GM12878 (cell line): Measurements from ENCODE around the gene EGF.

Experiments used
- BMI1 ChIP-seq: fragments of 450-650 bp; IDR thresholded peaks from 2 replicates; pipeline ENCODE4 v1.6.1; 2016; ENCODE audit warnings: mild to moderate bottlenecking, moderate library complexity, borderline replicate concordance
- HDAC6 ChIP-seq: fragments of 200-600 bp; sonication (generic); IDR thresholded peaks from one replicate; pipeline ENCODE4 v1.8.0; 2017; ENCODE audit warnings: antibody characterized with exemption; ENCODE audit not compliant: unreplicated experiment
- MYC ChIP-seq: IDR thresholded peaks from 2 replicates; pipeline ENCODE4 v1.6.1; 2011; ENCODE audit warnings: mild to moderate bottlenecking, low read length, moderate library complexity, inconsistent platforms; ENCODE audit not compliant: insufficient read depth, insufficient replicate concordance, insufficient read length, severe bottlenecking
- NFIC ChIP-seq: IDR thresholded peaks from 2 replicates; pipeline ENCODE4 v1.6.1; 2012; ENCODE audit warnings: low read depth, mild to moderate bottlenecking, inconsistent platforms, low read length, moderate library complexity
- POLR2A ChIP-seq: IDR thresholded peaks from 2 replicates; pipeline ENCODE4 v1.6.1; 2011; ENCODE audit warnings: low read depth, mild to moderate bottlenecking, low read length
- RFX5 ChIP-seq: IDR thresholded peaks from 2 replicates; pipeline ENCODE4 v1.6.1; 2011; ENCODE audit warnings: low read depth, low read length, improper control_type of control experiment
- SIN3A ChIP-seq: IDR thresholded peaks from 2 replicates; pipeline ENCODE4 v1.6.1; 2012; ENCODE audit warnings: low read depth, low read length, improper control_type of control experiment
- ZNF274 ChIP-seq: IDR thresholded peaks from one replicate; pipeline ENCODE4 v1.8.0; 2011; ENCODE audit not compliant: insufficient read length, insufficient read depth
- TF ChIP-seq, protein P1 (sequence below), 3 experiments: IDR thresholded peaks in 2 of 3; conservative IDR thresholded peaks in 1 of 3; 2 replicates each; pipeline ENCODE4 v1.5.1; 2011; ENCODE audit warnings: low read depth in 3 of 3, low read length in 3 of 3, mild to moderate bottlenecking in 3 of 3, control low read depth in 2 of 3, moderate library complexity in 2 of 3, inconsistent platforms in 1 of 3, mixed read lengths in 1 of 3; ENCODE audit not compliant: control insufficient read depth in 2 of 3, insufficient read depth in 1 of 3; ENCODE audit errors: extremely low read depth in 1 of 3

DNA sequence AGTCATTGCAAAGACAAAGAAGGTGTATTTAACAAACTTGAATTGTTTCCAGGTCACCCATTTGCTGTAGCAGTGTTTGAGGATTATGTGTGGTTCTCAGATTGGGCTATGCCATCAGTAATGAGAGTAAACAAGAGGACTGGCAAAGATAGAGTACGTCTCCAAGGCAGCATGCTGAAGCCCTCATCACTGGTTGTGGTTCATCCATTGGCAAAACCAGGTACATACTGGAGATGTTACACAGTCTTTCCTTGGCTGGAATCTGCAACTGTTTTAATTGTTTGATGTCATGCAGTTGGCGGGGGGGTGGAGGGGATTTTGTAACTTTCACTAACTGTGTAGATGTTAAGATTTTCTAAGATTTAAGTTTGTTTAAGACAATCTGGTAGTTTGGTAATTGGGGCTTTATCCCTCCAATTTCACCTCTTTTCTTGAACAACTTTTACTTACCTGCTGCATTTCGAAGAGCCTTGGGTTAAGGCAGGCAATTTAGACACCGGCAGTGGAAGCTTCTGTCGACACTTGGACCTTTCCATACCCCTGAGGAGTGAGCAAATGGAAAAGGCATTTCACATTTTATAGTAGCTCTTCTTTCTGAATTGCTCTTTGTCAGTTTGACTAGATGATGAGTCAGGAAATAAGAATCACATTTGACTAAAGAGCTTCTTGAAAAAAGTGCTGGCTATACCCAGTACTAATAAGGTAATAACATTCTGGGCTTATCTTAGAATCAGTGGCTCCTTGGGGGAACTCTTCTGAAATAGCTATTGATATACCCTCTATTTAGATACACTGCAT lies 67.4 kb downstream of the EGF start:
- TF ChIP-seq HDAC6: no peak
- no peak for TF ChIP-seq NFIC
- no peak for TF ChIP-seq RFX5
- TF ChIP-seq, protein P1, sequence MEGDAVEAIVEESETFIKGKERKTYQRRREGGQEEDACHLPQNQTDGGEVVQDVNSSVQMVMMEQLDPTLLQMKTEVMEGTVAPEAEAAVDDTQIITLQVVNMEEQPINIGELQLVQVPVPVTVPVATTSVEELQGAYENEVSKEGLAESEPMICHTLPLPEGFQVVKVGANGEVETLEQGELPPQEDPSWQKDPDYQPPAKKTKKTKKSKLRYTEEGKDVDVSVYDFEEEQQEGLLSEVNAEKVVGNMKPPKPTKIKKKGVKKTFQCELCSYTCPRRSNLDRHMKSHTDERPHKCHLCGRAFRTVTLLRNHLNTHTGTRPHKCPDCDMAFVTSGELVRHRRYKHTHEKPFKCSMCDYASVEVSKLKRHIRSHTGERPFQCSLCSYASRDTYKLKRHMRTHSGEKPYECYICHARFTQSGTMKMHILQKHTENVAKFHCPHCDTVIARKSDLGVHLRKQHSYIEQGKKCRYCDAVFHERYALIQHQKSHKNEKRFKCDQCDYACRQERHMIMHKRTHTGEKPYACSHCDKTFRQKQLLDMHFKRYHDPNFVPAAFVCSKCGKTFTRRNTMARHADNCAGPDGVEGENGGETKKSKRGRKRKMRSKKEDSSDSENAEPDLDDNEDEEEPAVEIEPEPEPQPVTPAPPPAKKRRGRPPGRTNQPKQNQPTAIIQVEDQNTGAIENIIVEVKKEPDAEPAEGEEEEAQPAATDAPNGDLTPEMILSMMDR (IDR thresholded peaks at IDR 0.05 in 2 of 3, conservative IDR thresholded peaks at IDR 0.05 in 1 of 3; ENCODE audit: control insufficient read depth in 2 of 3, extremely low read depth in 1 of 3, insufficient read depth in 1 of 3, low read depth in 3 of 3, low read length in 3 of 3): no peak
- no peak for TF ChIP-seq MYC
- no peak for TF ChIP-seq ZNF274
- no peak for TF ChIP-seq POLR2A
- TF ChIP-seq BMI1: no peak
- TF ChIP-seq SIN3A: no peak
